Mesenchymal stem cell (in vitro differentiated cells and primary cell): ENCODE data around the gene CDC37L1.

ENCODE experiments used
- DNase-seq: peaks from one replicate; pipeline ENCODE4 v3.0.0-alpha.2; 2013
- H2AFZ ChIP-seq: one replicate; pipeline ENCODE4 v1.6.1; 2013; ENCODE audit warnings: low read depth, mild to moderate bottlenecking, control low read depth, inconsistent platforms, low read length, moderate library complexity
- H2AK5ac ChIP-seq: 2 replicates; pipeline ENCODE4 v1.6.1; 2013; ENCODE audit warnings: low read length, moderate library complexity, mild to moderate bottlenecking, inconsistent platforms; ENCODE audit not compliant: severe bottlenecking
- H2BK120ac ChIP-seq: one replicate; pipeline ENCODE4 v1.6.1; 2013; ENCODE audit warnings: low read depth, mild to moderate bottlenecking, inconsistent platforms, low read length, moderate library complexity
- H2BK12ac ChIP-seq, 2 experiments: one replicate each; pipeline ENCODE4 v1.6.1; 2013; ENCODE audit warnings: inconsistent platforms in 2 of 2, low read length in 2 of 2, mild to moderate bottlenecking in 2 of 2, moderate library complexity in 2 of 2, control low read depth in 1 of 2
- H2BK15ac ChIP-seq: one replicate; pipeline ENCODE4 v1.6.1; 2013; ENCODE audit warnings: mild to moderate bottlenecking, low read depth, inconsistent platforms; ENCODE audit not compliant: poor library complexity, severe bottlenecking
- H2BK5ac ChIP-seq: 2 replicates; pipeline ENCODE4 v1.6.1; 2013; ENCODE audit warnings: low read depth, mild to moderate bottlenecking, low read length, control low read depth, inconsistent platforms; ENCODE audit not compliant: poor library complexity, severe bottlenecking
- H3K14ac ChIP-seq, 2 experiments: one replicate each; pipeline ENCODE4 v1.6.1; 2013; ENCODE audit warnings: inconsistent platforms in 2 of 2, low read length in 2 of 2, control low read depth in 1 of 2, mild to moderate bottlenecking in 1 of 2, moderate library complexity in 1 of 2
- H3K18ac ChIP-seq, 2 experiments: one replicate each; pipeline ENCODE4 v1.6.1; 2013; ENCODE audit warnings: inconsistent platforms in 2 of 2, low read length in 2 of 2, control low read depth in 1 of 2, low read depth in 1 of 2, mild to moderate bottlenecking in 1 of 2
- H3K23ac ChIP-seq, 2 experiments: one replicate each; pipeline ENCODE4 v1.6.1; 2013; ENCODE audit warnings: inconsistent platforms in 2 of 2, low read length in 2 of 2, mild to moderate bottlenecking in 2 of 2, moderate library complexity in 2 of 2, control low read depth in 1 of 2
- H3K27ac ChIP-seq: 2 replicates; pipeline ENCODE4 v1.5.1; 2013; ENCODE audit warnings: mild to moderate bottlenecking, moderate library complexity, low read length, control low read depth, inconsistent platforms; ENCODE audit not compliant: poor library complexity, severe bottlenecking
- H3K27me3 ChIP-seq, 2 experiments: 2 replicates each; pipeline versions ENCODE4 v1.6.1 to v1.7.0; 2013; ENCODE audit warnings: low read length in 2 of 2, mild to moderate bottlenecking in 2 of 2, moderate library complexity in 2 of 2, control low read depth in 1 of 2, inconsistent platforms in 1 of 2; ENCODE audit not compliant: control insufficient read depth in 1 of 2, insufficient read depth in 1 of 2
- H3K36me3 ChIP-seq, 2 experiments: 2 replicates each; pipeline versions ENCODE4 v1.6.1 to v1.7.0; 2013; ENCODE audit warnings: low read length in 2 of 2, control low read depth in 1 of 2, inconsistent platforms in 1 of 2, low read depth in 1 of 2, mild to moderate bottlenecking in 1 of 2; ENCODE audit not compliant: insufficient read depth in 2 of 2, control insufficient read depth in 1 of 2
- H3K4ac ChIP-seq, 2 experiments: one replicate each; pipeline ENCODE4 v1.6.1; 2013; ENCODE audit warnings: inconsistent platforms in 2 of 2, low read length in 2 of 2, mild to moderate bottlenecking in 2 of 2, moderate library complexity in 2 of 2, control low read depth in 1 of 2, low read depth in 1 of 2
- H3K4me1 ChIP-seq: 2 replicates; pipeline ENCODE4 v1.6.1; 2013; ENCODE audit warnings: low read depth, low read length, control low read depth; ENCODE audit not compliant: control insufficient read depth, insufficient read depth
- H3K4me2 ChIP-seq: 2 replicates; pipeline ENCODE4 v1.6.1; 2013; ENCODE audit warnings: low read length, mild to moderate bottlenecking, inconsistent platforms; ENCODE audit not compliant: poor library complexity, severe bottlenecking
- H3K4me3 ChIP-seq, 2 experiments: 2 replicates each; pipeline versions ENCODE4 v1.5.1 to v1.7.0; 2013; ENCODE audit warnings: low read length in 2 of 2, mild to moderate bottlenecking in 2 of 2, control low read depth in 1 of 2, low read depth in 1 of 2; ENCODE audit not compliant: insufficient read depth in 1 of 2
- H3K79me1 ChIP-seq: replicated peaks from 2 replicates; pipeline ENCODE4 v1.6.1; 2013; ENCODE audit warnings: mild to moderate bottlenecking, control low read depth, low read length, inconsistent platforms; ENCODE audit not compliant: poor library complexity, severe bottlenecking
- H3K9ac ChIP-seq: 2 replicates; pipeline ENCODE4 v1.7.0; 2013; ENCODE audit warnings: mild to moderate bottlenecking, low read length, moderate library complexity
- H3K9me3 ChIP-seq: 2 replicates; pipeline ENCODE4 v1.7.0; 2013; ENCODE audit warnings: mild to moderate bottlenecking, low read length; ENCODE audit not compliant: control insufficient read depth
- H4K8ac ChIP-seq: one replicate; pipeline ENCODE4 v1.6.1; 2013; ENCODE audit warnings: inconsistent platforms, mild to moderate bottlenecking, low read length, moderate library complexity
- H4K91ac ChIP-seq: one replicate; pipeline ENCODE4 v1.6.1; 2013; ENCODE audit warnings: mild to moderate bottlenecking, low read length, inconsistent platforms
- WGBS: methylation state at CpG from one replicate; pipeline ENCODE4 v1.1.7; 2013; ENCODE audit warnings: mixed read lengths; 5-methylcytosine and 5-hydroxymethylcytosine counted together

CDC37L1 gene

GRCh38 chr9:4680173-4680525 is 780 bp downstream of the CDC37L1 start:
- H3K4me3 ChIP-seq, result peak overlapping the region; percentile 75 to 90
- H3K9me3 ChIP-seq, result no peaks in the 10 kb centered on the region
- H3K14ac ChIP-seq, result no peak overlapping the region
- H3K79me1 ChIP-seq, result peaks cover 3% of the 10 kb centered on the region
- H3K27me3 ChIP-seq, result no peaks in the 10 kb centered on the region
- DNase-seq, result peak; percentile 45
- H3K4ac ChIP-seq, result no peak overlapping the region
- no peak overlapping the region for H2BK5ac ChIP-seq
- H3K9ac ChIP-seq, result peak overlapping the region; percentile 97
- H3K4me1 ChIP-seq, result peaks cover 3% of the 10 kb centered on the region
- H4K8ac ChIP-seq, result peak overlapping the region; percentile 16
- peak overlapping the region; percentile 89 for H2AFZ ChIP-seq
- peak overlapping the region; percentile 78 for H3K4me2 ChIP-seq
- H2BK12ac ChIP-seq, result no peak overlapping the region
- peak overlapping the region; percentile 78 for H3K27ac ChIP-seq
- H2AK5ac ChIP-seq, result no peak overlapping the region
- H3K36me3 ChIP-seq, result peaks cover 0 to 14% of the 10 kb centered on the region in 2 experiments
- H3K23ac ChIP-seq, result no peak overlapping the region
- 4% methylated on average over 5 of the region's 10 CpGs for WGBS
- no peak overlapping the region for H4K91ac ChIP-seq
- H3K18ac ChIP-seq, result peak overlapping the region; percentile 78 to 88
- no peak overlapping the region for H2BK15ac ChIP-seq
- no peak overlapping the region for H2BK120ac ChIP-seq

- Histone ChIP-seq H3K4me1 (peaks cover 3% of the 10 kb centered on the region), H2BK120ac (no peak overlapping the region), H3K4ac (no peak overlapping the region), H3K4me3 (peak overlapping the region in 1 of 2 experiments; percentile 90), H2AK5ac (no peak overlapping the region), H3K27ac (no peak overlapping the region), H4K8ac (no peak overlapping the region), H4K91ac (no peak overlapping the region), H3K36me3 (peaks cover 1 to 20% of the 10 kb centered on the region in 2 experiments), H3K79me1 (peaks cover 3% of the 10 kb centered on the region), H3K9ac (peak overlapping the region; percentile 97), H3K9me3 (no peaks in the 10 kb centered on the region), H2AFZ (no peak overlapping the region), H2BK5ac (no peak overlapping the region), H2BK15ac (no peak overlapping the region), H3K23ac (no peak overlapping the region), H3K4me2 (peak overlapping the region; percentile 78), H3K27me3 (no peaks in the 10 kb centered on the region), H2BK12ac (no peak overlapping the region), H3K14ac (no peak overlapping the region), H3K18ac (no peak overlapping the region)
- DNase-seq, result peak; percentile 70
- WGBS, result 100% methylated on average over 1 of the region's 2 CpGs
These were observed 1.4 kb downstream of the CDC37L1 start for GRCh38 chr9:4680750-4681149.

- no peak overlapping the region for H2AK5ac ChIP-seq
- H2BK15ac ChIP-seq, result no peak overlapping the region
- no peak overlapping the region for H3K14ac ChIP-seq
- H3K79me1 ChIP-seq, result peaks cover 9% of the 10 kb centered on the region
- H2BK5ac ChIP-seq, result no peak overlapping the region
- no peak overlapping the region for H2AFZ ChIP-seq
- H4K8ac ChIP-seq, result no peak overlapping the region
- H4K91ac ChIP-seq, result no peak overlapping the region
- no peak overlapping the region for H3K18ac ChIP-seq
- H3K4me1 ChIP-seq, result no peaks in the 10 kb centered on the region
- no peak overlapping the region for H3K23ac ChIP-seq
- no peak overlapping the region for H2BK120ac ChIP-seq
- WGBS, result 93% methylated on average over 4 of the region's 4 CpGs
- H3K27me3 ChIP-seq, result no peaks in the 10 kb centered on the region
- no peak overlapping the region for H3K4me2 ChIP-seq
- H3K27ac ChIP-seq, result no peak overlapping the region
- no peak overlapping the region for H3K9ac ChIP-seq
- H3K9me3 ChIP-seq, result no peaks in the 10 kb centered on the region
- no peak for DNase-seq
- no peak overlapping the region for H3K4me3 ChIP-seq
- no peak overlapping the region for H2BK12ac ChIP-seq
- H3K4ac ChIP-seq, result no peak overlapping the region
- H3K36me3 ChIP-seq, result peaks cover 4 to 35% of the 10 kb centered on the region in 2 experiments
These were observed 5.5 kb downstream of the CDC37L1 start for GRCh38 chr9:4684820-4685219.

GRCh38 chr9:4686112-4686511 is 6.7 kb downstream of the CDC37L1 start:
- Histone ChIP-seq H3K9ac (no peak overlapping the region), H3K4ac (no peak overlapping the region), H2BK15ac (no peak overlapping the region), H3K18ac (no peak overlapping the region), H3K79me1 (peaks cover 12% of the 10 kb centered on the region), H2BK120ac (no peak overlapping the region), H4K91ac (no peak overlapping the region), H4K8ac (no peak overlapping the region), H2AFZ (no peak overlapping the region), H3K9me3 (no peaks in the 10 kb centered on the region), H3K4me3 (no peak overlapping the region), H2AK5ac (no peak overlapping the region), H3K27ac (no peak overlapping the region), H3K4me2 (no peak overlapping the region), H3K27me3 (no peaks in the 10 kb centered on the region), H3K4me1 (no peaks in the 10 kb centered on the region), H2BK5ac (no peak overlapping the region), H3K23ac (no peak overlapping the region), H3K36me3 (peaks cover 7 to 45% of the 10 kb centered on the region in 2 experiments), H2BK12ac (no peak overlapping the region), H3K14ac (no peak overlapping the region)
- peak; percentile 55 for DNase-seq
- 56% methylated on average over 4 of the region's 4 CpGs for WGBS
